K562 (cell line): ENCODE data around the gene CNOT4. TPM values are rescaled to one million over a fixed set of nuclear protein-coding genes. Genes with fewer than 3 reads are reported as not detected.

Source experiments
- AFF4 ChIP-seq: sonication (generic); formaldehyde crosslinking; IDR thresholded peaks from 2 replicates; pipeline ENCODE4 v1.8.0; 2023; ENCODE audit warnings: mild to moderate bottlenecking, missing genetic modification reagents
- HNRNPH1 ChIP-seq: fragments of 200-400 bp; formaldehyde crosslinking; optimal IDR thresholded peaks from 2 replicates; pipeline ENCODE3; 2017; ENCODE audit warnings: low read depth, mild to moderate bottlenecking, low read length, moderate library complexity
- NCOA2 ChIP-seq, 2 experiments: fragments of 450-650 bp; IDR thresholded peaks; 2 replicates each; pipeline ENCODE4 v1.6.1; 2018; ENCODE audit warnings: mild to moderate bottlenecking in 2 of 2, moderate library complexity in 1 of 2; ENCODE audit not compliant: partially characterized antibody in 2 of 2
- REST ChIP-seq, 2 experiments: fragments of 450-650 bp; formaldehyde crosslinking in 1 of 2; IDR thresholded peaks; 2 replicates each; pipeline versions ENCODE4 v1.4.0 to v1.6.1; 2014 to 2020; ENCODE audit warnings: mild to moderate bottlenecking in 2 of 2, borderline replicate concordance in 1 of 2, low read depth in 1 of 2
- ZNF324 ChIP-seq: fragments of 250-450 bp; sonication (Bioruptor Pico); IDR thresholded peaks from 2 replicates; pipeline ENCODE4 v1.4.0; 2020; ENCODE audit warnings: mild to moderate bottlenecking
- polyA plus RNA-seq, 8 experiments: library from polyadenylated mRNA; depleted of rRNA in 4 of 8; stranded (reverse) in 5 of 8; unstranded in 3 of 8; fragments of >200 nt; fragmentation: Nextera tagmentation in 2 of 8; fragmentation: Illumina TruSeq in 1 of 8; extraction: Ambion mirVana in 2 of 8; extraction: Trizol in 1 of 8; gene quantifications; 2 replicates each; pipeline versions ENCODE4 v1.2.1 to v1.2.3, GENCODE V29; 2011 to 2014; ENCODE audit warnings: inconsistent platforms in 1 of 8, missing spikeins in 1 of 8
- total RNA-seq, 7 experiments: library from RNA; depleted of rRNA in 6 of 7; stranded (reverse); fragments of >200 nt in 6 of 7; fragmentation: Illumina TruSeq in 2 of 7; extraction: Trizol in 2 of 7; gene quantifications; 2 replicates each; pipeline versions ENCODE4 v1.2.1 to v1.2.3, GENCODE V29; 2011 to 2021; ENCODE audit warnings: low replicate concordance in 1 of 7
- TF ChIP-seq, protein P1 (sequence below): sonication (generic); formaldehyde crosslinking; IDR thresholded peaks from 2 replicates; pipeline ENCODE4 v1.8.0; 2022; ENCODE audit warnings: mild to moderate bottlenecking, missing genetic modification reagents
- TF ChIP-seq, protein P2 (sequence below): IDR thresholded peaks from 2 replicates; pipeline ENCODE4 v1.6.1; 2011; ENCODE audit warnings: borderline replicate concordance, low read depth, mild to moderate bottlenecking, moderate library complexity, low read length; ENCODE audit not compliant: insufficient read depth, poor library complexity, severe bottlenecking

CNOT4 gene
- total and polyA plus RNA-seq, 9 of the 15 experiments (the other 6 are each of a cell fraction or from before 2014, with no cell fraction given), result 8.6 to 24.1 (median 15.4) TPM

DNA sequence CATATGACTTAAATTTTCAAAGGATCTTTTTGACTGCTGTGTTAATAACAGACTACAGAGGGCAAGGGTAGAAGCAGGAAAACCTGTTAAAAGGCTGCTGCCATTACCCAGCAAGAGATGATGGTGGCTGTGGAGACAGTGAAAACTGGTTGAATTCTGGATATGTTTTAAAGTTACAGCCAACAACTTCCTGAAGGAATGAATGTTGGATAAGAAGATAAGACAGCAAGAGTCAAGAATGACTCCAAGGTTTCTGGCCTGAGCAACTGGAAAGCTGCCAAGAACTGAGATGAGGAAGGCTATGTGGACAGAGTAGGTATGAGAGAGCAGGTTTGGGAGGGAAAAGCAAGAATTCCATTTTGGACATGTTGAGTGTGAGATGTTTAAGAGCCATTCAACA is 19.1 kb downstream of the CNOT4 start (continued):
- TF ChIP-seq, protein P1, sequence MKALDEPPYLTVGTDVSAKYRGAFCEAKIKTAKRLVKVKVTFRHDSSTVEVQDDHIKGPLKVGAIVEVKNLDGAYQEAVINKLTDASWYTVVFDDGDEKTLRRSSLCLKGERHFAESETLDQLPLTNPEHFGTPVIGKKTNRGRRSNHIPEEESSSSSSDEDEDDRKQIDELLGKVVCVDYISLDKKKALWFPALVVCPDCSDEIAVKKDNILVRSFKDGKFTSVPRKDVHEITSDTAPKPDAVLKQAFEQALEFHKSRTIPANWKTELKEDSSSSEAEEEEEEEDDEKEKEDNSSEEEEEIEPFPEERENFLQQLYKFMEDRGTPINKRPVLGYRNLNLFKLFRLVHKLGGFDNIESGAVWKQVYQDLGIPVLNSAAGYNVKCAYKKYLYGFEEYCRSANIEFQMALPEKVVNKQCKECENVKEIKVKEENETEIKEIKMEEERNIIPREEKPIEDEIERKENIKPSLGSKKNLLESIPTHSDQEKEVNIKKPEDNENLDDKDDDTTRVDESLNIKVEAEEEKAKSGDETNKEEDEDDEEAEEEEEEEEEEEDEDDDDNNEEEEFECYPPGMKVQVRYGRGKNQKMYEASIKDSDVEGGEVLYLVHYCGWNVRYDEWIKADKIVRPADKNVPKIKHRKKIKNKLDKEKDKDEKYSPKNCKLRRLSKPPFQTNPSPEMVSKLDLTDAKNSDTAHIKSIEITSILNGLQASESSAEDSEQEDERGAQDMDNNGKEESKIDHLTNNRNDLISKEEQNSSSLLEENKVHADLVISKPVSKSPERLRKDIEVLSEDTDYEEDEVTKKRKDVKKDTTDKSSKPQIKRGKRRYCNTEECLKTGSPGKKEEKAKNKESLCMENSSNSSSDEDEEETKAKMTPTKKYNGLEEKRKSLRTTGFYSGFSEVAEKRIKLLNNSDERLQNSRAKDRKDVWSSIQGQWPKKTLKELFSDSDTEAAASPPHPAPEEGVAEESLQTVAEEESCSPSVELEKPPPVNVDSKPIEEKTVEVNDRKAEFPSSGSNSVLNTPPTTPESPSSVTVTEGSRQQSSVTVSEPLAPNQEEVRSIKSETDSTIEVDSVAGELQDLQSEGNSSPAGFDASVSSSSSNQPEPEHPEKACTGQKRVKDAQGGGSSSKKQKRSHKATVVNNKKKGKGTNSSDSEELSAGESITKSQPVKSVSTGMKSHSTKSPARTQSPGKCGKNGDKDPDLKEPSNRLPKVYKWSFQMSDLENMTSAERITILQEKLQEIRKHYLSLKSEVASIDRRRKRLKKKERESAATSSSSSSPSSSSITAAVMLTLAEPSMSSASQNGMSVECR (CRISPR knock-in tag), result no peak
- TF ChIP-seq REST (IDR thresholded peaks at IDR 0.05; ENCODE audit: borderline replicate concordance) (peak; percentile 26; the same call in 1 of the 2 replicates), REST (CRISPR knock-in tag; IDR thresholded peaks at IDR 0.05; ENCODE audit: low read depth) (no peak), HNRNPH1 (no peak), ZNF324 (no peak), NCOA2 (IDR thresholded peaks at IDR 0.05; ENCODE audit: partially characterized antibody in 2 of 2) (no peak), AFF4 (CRISPR knock-in tag) (no peak)
- TF ChIP-seq, protein P2, sequence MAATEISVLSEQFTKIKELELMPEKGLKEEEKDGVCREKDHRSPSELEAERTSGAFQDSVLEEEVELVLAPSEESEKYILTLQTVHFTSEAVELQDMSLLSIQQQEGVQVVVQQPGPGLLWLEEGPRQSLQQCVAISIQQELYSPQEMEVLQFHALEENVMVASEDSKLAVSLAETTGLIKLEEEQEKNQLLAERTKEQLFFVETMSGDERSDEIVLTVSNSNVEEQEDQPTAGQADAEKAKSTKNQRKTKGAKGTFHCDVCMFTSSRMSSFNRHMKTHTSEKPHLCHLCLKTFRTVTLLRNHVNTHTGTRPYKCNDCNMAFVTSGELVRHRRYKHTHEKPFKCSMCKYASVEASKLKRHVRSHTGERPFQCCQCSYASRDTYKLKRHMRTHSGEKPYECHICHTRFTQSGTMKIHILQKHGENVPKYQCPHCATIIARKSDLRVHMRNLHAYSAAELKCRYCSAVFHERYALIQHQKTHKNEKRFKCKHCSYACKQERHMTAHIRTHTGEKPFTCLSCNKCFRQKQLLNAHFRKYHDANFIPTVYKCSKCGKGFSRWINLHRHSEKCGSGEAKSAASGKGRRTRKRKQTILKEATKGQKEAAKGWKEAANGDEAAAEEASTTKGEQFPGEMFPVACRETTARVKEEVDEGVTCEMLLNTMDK, result no peak
